NCI-H1092 (cell line): ENCODE results near the gene HIVEP3.

Experiments
- DNase-seq: peaks from one replicate; lab custom pipeline; 2025; lab: John Stamatoyannopoulos, UW

The HIVEP3 gene

DNA sequence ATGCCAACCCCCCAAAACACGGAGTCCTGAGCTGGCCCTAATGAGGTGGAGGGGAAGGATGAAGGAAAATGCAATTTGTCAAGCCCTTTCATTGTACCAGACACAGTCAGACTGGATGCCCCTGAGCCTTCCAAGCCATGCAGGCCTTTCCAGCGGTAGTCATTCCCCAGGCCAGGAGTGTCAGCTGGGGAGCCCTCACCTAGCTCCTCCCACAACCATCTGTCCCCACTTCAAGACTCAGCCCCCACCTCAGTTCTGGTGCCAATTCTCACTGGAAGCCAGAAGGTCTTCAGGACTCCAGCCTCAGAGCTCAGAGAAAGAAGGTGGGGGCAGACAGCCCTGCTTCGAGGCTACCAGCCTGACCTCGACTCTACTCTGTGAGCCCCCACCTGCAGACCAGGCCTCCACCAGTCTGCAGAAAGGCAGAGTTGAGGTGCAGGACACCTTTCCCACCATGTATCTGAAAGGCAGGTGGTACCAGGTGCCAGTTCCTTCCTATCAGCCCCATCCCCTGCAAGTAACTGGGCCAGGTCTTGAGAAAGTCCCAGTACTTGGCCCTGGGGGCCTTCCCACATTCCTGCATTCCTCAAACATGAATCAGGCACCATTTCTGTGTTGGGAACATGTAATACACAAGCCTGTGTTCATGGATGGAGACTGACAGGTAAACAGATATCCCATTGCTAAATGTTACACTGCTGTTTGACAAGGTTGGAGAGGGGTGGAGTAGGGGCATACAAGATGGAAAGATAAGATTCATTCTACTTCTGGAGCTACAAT is 253.7 kb downstream of the HIVEP3 start:
- no peak for DNase-seq

DNA sequence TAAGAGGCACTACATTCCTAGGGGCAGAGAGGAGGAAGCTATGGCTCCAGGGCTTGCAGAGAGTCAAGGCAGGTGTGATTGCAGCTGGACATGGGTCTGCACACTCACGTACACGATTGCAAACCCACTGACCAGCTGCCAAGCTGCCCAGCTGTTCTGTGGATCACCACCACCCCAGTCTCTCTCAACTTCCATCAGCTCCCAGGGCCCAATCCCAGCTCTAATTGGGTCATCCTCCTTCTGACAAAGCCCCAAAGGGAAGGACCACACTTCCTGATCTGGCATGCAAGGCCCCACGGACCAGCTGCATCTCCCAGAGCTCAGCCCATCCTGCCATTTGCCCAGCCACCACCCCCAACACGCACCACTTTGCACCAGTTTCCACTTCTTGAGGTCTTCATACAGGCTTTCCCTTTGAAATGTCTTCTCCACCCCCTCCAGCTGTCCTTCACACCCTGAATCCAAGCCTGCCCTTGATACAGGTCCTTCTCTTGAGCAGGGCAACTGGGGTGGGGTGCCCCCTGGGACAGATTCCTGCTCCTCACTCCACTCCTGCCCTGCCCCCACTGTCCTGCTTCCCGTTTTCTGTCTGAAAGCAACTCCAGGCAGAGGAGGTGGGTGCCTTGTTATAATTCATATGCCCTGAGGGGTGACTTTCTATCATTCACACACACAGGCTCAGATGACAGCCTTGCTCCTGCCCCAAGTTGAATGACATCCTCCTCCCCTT is 254.9 kb downstream of the HIVEP3 start:
- no peak for DNase-seq

DNA sequence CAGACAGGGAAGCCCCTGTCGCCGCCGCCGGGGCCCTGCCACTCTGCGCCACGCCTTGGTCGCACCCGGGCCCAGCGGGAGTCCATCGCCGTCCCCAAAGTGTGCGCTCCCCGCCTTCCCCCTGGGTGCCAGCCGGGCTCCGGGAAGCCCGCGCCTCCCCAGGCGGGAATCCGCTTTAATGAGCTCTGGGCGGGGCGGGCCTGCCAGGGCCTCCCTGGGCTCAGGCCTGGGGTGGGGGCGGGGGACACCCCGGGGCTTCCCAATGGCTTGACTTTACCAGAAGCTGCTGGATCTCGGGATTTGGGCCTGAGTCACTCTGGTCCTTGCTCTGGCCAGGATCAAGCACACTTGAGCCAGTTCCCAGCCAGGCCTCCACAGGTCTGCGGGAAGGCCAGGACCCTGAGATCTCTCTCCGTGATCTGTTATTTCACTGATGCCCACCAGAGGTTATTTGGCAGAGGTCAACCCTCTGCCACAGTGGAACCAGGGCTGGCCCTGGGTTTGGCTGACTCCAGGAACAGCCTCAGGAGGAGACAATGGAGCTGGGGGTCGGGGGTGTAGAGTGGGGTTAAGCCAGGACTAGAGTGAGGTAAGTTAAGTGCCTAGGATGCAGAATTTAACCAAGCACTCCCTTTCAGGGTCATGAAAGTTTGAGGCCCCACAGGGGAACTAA is 255.8 kb downstream of the HIVEP3 start:
- DNase-seq: no peak

DNA sequence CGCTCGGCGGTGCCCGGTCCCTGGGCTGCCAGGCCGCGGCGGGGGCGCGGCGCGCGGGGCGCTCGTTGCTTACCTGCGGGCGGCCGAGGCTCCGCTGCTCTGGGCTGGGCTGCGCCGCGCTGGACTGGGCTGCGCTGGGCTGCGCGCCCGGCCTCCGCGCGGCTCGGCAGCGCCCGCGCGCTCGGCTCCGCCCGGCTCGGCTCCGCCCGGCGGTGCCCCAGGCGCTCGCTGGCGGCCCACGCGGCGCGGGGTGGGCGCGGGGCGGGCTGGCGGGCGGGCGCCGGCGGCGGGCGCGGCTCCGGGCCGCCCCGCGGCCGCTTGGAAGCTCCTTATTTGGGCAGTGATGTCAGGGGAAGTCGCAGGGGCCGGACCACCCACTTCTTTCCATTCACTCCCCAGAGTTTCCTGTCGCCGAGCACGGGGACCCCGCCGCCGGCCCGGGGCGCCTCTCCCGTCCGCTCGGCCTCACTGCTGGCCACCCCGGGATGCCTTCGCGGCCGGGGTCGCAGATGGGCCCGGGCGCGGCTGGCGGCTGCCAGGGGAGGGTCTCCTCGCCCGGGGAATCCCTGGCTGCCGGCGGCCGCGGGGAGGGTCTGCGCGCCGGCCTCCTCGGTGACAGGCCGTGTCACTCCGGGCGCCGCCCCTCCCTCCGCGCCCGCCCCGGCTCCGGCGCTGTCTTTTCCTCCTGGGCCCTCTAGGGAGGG is 256.5 kb downstream of the HIVEP3 start:
- no peak for DNase-seq

DNA sequence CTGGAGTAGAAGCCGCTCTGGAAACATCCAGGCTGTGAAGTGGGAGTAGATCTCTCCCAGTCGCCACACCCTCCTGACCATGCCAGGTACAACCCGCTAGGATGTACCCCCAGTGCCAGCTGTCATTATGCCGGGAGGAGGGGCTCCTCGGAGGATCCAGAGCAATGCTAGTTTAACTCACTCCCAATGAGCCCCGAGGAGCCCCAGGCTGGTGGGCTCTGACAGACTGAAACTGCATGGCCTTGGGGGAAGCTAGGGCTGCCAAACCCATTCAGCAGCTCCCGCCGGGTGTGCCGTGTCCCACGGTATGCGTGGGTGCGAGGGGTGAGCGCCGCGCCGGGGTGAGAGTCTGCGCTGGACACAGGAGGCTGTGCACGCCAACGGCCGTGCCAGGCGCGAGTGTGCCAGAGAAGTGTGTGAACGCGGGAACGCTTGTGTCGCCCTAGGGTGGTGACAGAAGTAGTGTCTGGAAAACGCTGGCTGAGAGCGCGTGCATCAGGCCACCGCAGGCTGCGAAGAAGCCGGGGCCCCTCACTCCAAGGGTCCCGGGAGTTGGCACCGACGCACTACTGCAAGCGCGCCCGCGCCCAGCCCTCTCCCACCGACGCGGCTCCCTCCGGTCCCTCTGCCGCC is 257.2 kb downstream of the HIVEP3 start:
- DNase-seq: no peak

DNA sequence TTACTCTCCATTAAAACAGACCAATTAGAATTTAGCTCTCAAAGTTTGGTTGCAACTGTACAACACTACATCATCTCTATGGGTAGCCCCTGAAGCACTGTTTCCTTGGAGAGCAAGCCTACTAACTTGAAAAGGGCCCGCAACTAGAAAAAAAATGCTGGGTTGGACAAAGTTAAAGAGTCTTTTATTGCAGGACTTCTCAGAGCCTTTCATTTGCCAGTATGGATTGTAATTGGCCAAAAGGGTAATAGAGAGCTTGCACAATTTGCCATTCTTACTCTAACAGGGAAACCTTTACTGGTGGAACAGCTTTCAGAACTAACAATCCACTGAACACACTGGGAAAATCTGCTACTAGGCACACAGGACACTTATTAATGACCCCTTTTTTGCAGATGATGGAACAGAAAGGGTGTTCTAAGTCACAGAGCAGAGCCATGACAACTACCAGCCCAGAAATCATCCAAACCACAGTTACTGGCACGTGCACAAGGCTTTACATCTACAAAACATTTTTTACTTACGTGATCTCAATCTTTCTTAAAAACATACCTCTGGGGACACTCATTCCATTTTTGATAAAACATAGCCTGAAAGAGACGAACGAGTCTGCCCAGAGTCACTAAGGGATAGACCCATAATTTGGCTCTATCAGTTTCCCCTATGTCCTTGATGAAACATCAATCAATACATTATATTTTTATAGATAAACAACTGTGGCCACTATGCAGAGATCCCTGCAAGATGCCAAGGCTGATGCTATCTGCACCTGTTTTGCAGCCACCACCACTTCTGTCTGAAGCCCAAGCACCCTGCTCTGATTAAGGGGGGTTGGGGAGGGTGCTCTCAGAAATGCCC is 257.9 kb downstream of the HIVEP3 start:
- DNase-seq: no peak

DNA sequence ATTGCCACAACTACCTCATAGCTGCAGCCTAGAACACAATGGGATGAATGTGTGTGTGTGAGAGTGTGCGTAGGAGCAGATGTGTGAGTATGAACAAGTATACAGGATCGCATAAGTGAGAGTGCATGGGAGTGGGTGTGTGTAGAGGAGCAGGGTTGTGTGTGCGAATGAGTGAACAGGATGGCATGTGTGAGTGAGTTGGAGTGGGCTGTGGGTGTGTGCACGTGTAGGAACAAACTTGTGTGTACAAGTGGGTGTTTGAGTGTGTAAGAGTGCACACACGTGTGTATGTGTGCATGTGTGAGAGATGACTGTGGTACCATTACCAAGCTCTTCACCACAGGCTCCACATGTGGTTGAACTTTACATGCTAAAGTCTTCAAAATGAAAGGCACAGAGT is 258.8 kb downstream of the HIVEP3 start:
- no peak for DNase-seq

DNA sequence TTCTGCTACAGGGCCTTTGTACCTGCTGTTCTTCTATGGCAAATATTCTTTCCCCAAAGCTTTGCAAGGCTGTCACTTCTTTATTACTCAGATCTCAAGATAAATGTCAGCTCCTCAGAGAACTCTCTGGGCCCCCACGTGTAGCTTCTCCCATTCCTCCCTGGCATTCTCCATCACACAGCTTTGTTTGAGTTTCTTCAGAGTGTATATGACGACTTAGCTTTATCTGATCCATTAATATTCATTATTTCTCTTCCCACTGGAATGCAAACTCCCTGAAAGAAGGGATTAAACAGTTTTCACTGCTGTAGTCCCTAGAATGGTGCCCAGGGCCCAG is 259.6 kb downstream of the HIVEP3 start:
- no peak for DNase-seq

DNA sequence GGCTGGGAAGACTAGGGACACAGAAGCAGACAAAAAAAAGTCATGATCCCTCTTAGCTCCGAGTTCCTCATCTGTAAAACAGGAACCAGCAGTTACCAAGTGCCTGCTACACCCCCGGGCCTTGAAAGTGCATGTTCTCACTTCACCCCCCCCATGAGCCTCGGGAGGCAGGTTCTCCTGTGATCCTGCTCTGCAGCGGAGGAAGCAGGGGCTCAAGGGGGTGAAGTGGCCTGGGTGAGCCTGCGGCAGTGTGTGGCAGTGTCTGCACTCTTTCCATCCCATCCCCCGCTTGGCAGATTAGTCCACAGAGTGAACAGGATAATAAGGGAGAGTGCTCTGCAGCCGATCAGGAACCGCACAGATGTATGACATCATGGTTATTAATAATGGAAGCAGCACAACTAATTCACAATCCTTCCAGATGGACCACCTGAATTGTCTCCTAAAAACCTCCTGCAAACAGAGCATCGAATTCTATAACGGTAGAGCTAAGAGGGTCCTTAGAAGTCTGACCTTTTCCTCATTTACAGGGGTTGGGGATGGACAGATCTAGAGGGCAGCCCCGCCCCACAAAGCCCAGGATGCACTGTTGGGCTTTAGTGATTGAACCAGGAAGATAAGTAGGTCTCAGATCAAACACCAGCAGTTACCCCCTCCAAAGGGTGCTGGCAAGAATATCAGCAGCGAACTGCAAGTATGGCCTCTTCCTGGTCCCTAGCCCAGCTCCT is 260.1 kb downstream of the HIVEP3 start:
- DNase-seq: no peak

DNA sequence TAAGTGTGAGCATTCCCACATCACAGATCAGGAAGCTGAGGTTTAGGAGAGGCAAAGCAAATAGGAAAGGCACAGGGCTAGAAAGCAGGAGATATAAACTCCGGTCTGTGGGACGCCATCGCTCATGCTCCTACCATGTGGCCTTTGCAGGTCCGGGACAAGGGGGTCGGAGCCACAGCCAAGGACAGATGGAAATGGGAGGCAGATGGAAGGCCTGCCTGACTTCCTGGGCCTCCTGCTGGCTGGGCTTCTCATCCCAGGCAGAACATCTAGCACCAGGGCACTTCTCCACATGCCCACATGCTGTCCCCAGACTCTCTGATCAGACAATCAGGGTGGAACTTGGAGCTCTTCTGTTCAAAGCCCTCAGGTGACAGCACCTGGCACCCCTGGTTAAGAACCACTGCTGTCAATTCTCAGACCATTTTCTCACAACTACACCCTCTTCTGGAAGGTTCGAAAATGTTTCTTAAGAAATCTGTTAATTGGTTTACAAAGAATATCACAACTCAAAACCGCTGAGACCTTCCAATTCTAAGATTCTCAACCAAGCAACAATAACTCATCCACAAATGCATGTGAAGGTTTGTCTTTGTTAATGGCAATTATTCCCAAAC is 260.9 kb downstream of the HIVEP3 start:
- DNase-seq: no peak

DNA sequence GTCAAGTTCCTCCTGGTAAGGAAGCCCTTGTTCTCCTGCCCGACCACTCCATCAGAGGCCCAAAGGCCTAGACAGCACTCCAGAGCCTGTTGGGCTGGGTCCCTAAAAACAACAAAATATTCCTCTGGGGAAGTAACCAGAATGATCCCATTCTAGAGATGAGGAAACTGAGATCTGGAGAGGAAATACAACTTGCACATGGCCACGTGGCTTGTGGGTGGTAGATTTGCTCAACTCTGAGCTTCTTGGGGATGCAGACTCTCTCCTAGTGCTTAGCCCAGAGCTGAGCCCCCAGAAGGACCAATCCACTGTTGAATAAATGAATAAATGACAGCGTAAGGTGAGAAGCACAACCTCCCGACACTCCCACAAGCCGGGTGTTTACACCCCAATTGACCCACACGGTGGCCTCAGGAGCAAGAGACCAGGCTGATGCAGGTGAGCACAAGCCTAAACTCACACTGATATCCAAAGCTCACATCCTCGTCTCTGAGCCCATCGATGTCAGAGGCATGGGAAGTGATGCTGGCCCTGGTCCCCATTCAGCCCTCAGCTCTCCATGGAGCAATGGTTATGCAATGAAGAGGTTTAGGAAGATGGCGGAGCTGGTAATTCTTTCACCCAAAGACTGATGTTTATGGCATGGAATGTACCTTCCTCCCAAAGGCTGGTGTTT is 261.8 kb downstream of the HIVEP3 start:
- no peak for DNase-seq

DNA sequence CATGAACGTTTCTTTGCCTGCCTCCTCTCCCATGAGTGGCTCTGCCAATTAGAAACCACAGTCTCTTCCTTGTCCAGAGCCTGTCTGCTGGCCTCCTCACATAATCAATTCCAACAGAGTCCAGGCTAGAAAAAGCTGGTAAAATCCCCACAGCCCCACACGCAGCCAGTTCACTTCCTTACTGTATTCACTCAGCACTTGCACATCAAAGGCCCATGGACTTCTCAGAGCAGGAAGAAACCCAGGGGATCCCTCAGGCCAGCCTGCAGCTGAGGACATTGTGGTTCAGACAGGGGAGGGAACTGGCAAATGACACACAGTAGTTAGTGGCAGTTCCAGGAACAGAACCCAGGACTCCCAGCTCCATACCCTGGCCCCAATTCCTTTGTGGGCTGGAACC is 262.7 kb downstream of the HIVEP3 start:
- DNase-seq: no peak

DNA sequence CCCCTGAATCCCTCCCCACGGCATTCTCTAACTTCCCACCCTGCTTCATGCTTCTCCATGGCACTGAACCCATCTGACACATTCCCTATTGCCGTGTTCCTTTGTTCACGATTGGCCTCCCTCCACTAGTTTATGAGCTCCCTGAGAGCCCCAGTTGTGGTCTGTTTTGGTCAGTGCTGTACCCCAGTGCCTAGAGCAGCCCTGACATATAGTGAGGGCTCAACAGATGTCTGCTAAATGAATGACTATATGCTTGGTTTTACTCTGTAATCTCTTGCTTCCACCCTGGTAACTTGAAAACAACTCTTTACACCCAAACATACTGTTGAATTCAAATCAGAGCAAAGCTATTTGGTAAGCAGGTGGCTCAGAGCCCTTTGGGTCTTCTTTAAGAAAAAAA is 263.1 kb downstream of the HIVEP3 start:
- DNase-seq: no peak

DNA sequence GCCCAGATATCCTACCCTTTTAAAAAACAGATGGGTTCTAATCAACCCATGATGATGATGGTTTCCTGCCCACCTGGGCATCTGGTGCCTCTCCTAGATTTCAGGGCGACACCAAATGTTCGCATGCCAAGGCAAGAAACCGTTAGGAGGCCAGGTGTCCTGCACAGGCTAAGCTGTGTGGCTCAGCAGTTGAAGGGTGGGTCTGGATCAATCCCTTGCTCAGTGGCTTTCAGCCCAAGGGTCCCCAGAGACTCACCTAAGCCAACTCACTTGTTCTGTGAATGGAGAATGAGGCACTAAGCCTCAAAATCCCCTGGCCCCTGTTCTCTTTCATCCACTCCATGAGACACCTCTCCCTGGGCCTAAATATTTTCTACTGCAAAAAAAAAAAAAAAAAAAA is 265.1 kb downstream of the HIVEP3 start:
- no peak for DNase-seq

DNA sequence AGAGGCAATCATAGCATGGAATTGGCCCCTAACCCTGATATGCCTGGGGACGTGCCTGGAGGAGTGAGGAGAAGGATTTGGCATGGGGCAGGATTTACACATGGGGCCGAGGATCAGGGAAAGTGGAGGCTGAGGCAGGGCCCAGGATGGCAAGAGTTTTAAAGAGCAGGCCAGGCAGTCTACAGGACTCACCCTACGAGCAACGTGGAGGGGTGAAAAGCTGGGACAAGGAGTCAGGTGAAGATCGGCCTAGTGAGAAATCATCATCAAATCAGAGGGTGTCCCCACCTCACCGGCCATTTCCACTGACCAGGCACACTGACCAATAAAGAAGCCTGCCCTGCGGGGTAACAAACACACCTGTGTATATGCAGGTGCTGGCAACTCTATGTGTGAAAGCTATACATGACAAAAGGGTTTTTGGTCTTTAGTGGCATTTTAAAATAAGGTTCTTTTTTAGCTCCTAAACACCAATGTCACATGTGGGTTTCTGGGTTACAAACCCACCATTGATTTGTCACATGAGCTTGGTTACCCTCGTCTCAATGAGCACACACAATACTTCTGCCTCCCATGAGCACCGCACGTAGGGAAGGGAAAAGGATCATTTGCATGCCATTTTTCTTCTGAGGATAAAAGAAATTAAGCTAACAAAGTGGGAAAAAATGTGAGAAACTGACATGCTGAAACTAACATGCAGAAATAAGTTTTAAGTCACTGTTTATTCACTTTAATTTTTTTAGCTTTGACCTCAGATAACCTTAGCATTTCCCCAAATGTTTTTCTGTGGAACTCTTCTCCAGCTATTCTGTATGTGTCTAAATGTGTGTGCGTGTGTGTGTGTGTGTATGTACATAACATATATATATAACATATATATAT is 266.1 kb downstream of the HIVEP3 start:
- DNase-seq: no peak

DNA sequence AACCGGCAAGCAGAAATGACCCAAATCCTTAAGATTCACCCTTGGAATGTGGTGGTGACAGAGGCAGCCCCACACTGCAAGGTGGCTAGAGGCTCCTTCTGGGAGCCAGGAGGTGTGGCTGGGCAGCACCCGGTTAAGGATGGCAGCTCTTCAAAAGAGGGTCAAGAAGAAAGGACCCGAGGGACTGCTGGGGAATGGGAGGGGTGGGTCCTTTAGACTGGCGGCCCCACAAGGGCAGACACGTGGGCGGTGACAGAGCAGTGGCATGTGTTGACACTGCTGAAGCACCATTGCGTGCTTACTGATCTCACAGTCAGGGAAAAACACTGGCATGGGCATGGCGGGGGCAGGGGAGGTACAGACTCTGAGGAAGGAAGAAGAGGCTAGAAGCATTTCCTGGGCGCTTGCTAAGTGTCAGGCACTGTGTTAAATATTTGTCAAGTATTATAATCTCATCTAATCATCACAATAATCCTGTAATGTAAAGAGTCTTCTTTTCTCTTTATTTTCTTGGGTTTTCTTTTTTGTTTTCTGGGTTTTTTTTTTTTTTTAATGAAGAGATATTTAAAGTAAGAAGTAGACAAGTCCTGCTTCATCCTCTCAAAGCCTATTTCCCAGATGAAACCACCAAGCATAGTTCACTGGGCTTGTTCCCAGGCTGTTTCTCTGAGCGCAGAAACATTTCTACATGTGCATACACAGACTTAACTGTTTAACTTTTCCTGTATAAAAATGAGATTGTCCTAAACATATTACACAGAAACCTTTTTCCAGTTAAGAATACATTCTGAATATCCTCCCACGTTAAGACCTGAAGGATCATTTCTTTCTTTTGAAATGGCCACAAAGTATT is 268.5 kb downstream of the HIVEP3 start:
- DNase-seq: no peak

DNA sequence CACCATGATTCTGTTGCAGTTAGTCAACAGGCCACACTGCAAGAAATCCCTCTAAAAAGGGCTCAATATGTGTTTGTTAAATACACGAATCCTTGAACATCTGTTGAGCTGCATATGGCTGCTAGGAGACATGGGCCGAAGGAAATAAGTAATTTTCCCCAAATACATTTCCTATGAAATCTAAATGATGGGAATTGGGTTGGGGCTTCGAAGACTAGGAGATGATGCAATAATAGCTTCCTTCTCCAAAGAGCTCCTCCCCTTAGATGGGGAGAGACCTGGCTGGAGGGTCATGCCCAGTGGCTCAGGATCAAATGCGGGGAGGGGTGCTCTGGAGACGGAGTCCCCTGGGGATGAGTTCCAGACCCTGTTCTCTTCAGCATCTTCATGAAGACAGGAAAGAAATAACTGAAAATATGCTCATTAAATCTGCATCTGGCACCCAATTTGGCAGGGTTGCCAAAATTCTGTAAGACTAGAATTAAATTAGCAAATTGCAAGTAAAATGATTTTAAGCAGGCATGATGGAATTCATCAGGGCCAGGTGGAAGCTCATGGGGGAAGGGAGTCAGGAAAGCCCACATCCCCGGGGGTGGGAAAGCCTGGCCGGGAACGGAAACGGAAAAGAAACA is 269.2 kb downstream of the HIVEP3 start:
- DNase-seq: no peak
